ENCODE results near the gene WBP1.
"Not testable (repeated sequence)": the region's sequence is repeated elsewhere in the genome, so short reads cannot be mapped to it uniquely, and the experiment has no call there.

Gene WBP1

GRCh38 chr2:74458132-74458937, at the start of gene WBP1:
Gene WBP1, plus strand, starts transcription at chr2:74458438. Its CDS starts 165 bp downstream, at chr2:74458603.
- peak; percentile 99 for DNase-seq (ENCODE audit: low read depth)

- DNase-seq (ENCODE audit: low read depth) = no peak
Observed at GRCh38 chr2:74413001-74413698, 45.1 kb upstream of the WBP1 start.

- no peak for DNase-seq (ENCODE audit: low read depth)
Observed at GRCh38 chr2:74414441-74414840, 43.8 kb upstream of the WBP1 start.

DNA sequence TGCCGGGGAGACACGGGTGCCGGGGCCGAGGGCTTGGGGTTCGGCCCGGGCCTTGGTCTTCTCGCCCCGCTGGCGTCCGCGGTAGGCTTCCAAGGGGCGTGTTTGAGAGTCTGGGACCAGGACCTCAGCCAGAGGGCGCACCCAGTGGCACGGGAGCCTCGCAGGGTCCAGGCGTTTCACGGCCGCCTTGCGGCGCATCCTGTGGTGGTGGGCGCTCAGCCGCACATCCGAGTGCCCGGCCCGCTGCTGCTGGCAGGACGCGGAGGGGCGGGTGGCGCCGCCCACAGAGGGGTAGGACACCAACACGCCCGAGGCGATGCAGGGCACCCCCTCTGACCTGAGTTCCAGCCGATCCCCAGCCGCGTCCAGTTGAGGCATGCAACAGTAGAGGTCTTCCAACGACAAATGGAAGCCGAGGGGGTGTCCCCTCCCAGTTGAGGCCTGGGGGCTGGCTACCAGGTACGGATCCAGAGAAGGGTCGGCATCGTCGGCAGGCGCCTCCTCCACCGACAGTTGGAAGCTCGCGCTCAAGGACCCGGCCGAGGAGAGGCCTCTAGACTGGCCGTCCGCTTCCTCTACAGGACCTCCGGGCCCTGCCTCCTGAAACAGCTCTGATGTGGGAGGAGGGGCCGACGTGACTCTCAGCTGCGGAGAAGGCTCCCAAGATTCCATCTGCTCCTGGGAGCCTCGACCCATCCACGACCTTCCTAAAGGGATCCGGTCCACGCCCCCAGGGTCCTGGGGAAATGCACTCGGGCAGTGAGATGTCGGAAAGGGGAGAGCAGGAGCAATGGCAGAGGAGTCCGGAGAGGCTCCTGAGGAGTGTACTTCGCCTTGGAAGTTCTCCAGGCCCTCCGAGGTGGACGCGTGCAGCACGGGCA, 43.1 kb upstream of the WBP1 start:
- DNase-seq (ENCODE audit: low read depth) = no peak

GRCh38 chr2:74415762-74416395, 42.4 kb upstream of the WBP1 start:
- no peak for DNase-seq (ENCODE audit: low read depth)

- DNase-seq (ENCODE audit: low read depth) = no peak
Observed at GRCh38 chr2:74416778-74417177, 41.5 kb upstream of the WBP1 start.

DNA sequence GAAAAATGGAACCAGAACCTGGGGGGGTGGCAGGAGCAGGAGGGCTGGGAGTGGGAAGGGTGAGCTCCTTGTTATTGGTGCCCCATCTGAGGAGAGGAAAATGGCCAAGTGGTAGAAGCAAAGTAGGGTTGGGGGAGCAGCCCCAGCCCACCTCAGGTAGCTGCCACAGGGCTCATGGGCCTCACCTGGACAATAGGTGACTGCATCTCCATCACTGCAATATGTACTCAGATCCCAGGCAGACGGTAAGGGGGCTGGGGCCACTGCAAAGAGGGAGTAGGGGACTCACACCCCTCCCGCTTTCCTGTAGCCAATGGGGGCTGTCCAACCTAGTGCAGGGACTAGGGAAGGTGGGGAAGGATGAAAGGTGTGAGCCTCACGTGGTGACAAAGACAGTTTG, 41.0 kb upstream of the WBP1 start:
- DNase-seq (ENCODE audit: low read depth) = no peak

GRCh38 chr2:74417763-74418162, 40.5 kb upstream of the WBP1 start:
- no peak for DNase-seq (ENCODE audit: low read depth)

DNA sequence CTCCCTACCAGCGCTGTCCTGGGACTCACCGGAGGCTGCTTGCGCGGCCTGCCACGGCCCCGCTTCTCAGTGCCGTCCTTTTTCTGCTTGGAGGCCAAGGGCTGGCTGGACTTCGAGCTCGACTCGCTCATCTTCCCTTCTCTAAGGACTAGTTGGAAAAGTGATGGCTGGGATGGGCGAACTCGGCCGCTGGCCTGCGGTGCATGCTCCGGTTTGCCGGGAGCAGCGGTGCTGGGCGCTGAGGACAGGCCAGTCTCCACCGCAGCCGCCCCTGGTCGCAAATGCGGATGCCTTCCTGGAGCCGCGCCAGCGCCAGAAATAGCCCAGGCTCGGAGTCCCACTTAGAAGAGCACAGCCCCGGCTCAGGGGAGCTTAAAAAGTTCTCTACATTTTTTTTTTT, 39.9 kb upstream of the WBP1 start:
- no peak for DNase-seq (ENCODE audit: low read depth)

DNA sequence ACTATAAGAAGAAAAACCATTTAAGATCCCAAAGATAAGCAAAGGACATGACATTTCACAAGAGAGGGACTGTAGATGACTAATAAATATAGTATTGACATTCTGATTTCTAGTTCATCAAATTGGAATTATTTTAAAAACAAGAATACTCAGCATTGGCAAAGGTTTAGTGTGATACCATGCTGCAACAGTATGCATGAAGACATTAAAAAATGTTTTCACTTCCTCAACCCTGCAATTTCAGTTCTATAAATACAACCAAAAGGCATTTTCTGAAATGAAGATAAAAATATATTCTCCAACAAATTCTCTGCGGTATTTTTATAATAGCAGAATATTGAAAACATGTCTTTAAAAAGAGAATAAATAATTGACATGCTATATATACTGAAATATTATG, 38.9 kb upstream of the WBP1 start:
- no peak for DNase-seq (ENCODE audit: low read depth)

DNA sequence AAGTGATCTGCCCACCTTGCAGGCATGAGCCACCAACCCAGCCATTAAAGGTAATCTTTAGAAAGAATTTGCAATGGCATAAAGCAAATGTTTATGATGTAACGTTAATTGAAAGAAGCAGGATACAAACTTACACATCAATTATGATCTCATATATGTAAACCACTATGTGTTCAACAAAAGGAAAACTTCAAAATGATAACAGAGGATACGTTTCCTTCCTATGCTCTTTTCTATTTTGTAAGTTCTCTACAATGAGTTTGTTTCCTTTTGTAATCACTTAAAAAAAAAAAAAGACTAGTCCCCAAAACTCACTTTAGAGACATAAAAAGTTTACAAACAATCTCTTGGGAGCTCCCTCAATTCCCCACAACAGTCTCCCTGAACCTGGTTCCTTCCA, 38.2 kb upstream of the WBP1 start:
- no peak for DNase-seq (ENCODE audit: low read depth)

DNA sequence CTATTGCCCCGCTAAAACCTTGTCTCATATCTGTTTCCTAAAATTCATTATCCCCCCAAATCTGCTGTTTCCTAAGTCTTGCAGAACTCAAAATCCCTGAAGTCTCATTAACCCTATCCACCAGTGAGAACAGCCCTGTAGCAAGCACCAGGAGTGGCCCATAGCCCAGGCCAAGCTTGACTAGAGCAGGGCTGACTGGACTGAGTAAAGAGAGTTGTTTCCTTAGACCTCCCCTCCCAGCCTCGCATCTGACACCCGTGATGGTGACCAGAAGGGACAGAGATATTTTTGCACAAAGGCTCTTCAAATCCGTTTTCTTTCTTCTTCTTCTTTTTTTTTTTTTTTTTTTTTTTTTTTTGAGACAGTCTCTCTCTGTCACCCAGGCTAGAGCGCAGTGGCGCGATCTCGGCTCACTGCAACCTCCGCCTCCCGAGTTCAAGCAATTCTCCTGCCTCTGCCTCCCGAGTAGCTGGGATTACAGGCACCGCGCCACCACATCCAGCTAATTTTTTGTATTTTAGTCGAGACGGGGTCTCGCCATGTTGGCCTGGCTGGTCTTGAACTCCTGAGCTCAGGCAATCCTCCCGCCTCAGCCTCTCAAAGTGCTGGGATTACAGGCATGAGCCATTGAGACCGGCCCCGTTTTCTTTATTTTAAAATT, 37.7 kb upstream of the WBP1 start:
- not testable (repeated sequence) for DNase-seq (ENCODE audit: low read depth)

DNA sequence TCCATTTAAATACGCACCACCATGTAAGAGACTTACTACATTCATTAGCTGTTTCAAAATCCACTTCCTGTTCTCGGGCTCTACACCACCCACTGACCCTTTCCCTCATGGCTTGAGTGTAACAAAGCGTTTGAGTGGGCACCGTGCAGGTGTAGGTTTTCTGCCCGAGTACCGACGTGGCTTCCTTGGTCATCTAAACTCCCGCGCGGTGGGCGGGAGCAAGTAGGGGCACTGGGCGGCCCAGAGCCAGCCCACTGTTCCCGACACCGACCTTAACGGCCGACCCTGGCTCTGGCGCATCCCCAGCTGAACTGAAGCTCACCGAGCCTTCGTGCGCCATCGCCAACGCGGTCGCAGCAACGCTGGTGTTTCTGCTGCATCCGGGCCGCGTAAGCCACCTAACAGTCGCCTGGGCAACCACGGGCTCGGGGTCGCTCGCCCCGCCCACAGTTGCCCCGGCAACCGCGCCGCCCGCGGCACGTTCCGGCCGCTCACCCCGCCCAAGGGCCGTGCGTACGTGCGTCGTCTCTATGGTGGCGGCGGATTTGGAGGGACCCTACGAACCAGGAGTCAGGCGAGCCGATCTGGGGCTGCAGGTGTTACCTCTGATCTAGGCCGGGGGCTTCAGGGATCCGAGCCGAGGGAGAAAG, 36.9 kb upstream of the WBP1 start, which contains the start of the genes C2orf81 and WDR54:
Gene C2orf81, minus strand, starts transcription at position 399 of the 650 bp plus-strand sequence. Its CDS starts 59 bp downstream, at position 340.
Gene WDR54, plus strand, starts transcription at position 510 of the 650 bp plus-strand sequence. CDS start 424 bp downstream, outside the sequence.
- DNase-seq (ENCODE audit: low read depth) = peak; percentile 64

- DNase-seq (ENCODE audit: low read depth) = no peak
Observed at GRCh38 chr2:74423231-74424095, 34.8 kb upstream of the WBP1 start.

- no peak for DNase-seq (ENCODE audit: low read depth)
Observed at GRCh38 chr2:74424139-74424992, 33.9 kb upstream of the WBP1 start.

GRCh38 chr2:74424995-74425406, 33.2 kb upstream of the WBP1 start:
- no peak for DNase-seq (ENCODE audit: low read depth)

- DNase-seq (ENCODE audit: low read depth) = no peak
Observed at GRCh38 chr2:74425523-74425922, 32.7 kb upstream of the WBP1 start.

- DNase-seq (ENCODE audit: low read depth) = no peak
Observed at GRCh38 chr2:74426181-74426758, 32.0 kb upstream of the WBP1 start.

All from HS-5 (cell line).